Activated T-helper 2 cell treated with anti-CD3 and anti-CD28 coated beads, Interferon-gamma antibody, Interleukin-2, Interleukin-4, amounts not matched to agents 10 μg/mL and 5 μg/mL and 100 μg/mL, durations not matched to agents 14 hours and 24 hours and 36 hours (primary cell): ENCODE results near the gene TTC28. TPM values are rescaled to one million over a fixed set of nuclear protein-coding genes. Genes with fewer than 3 reads are reported as not detected.
"Not testable (repeated sequence)": the region's sequence is repeated elsewhere in the genome, so short reads cannot be mapped to it uniquely, and the experiment has no call there.

Experiments used
- DNase-seq: peaks from one replicate; pipeline ENCODE4 v3.0.0; 2021; ENCODE audit warnings: low spot score
- H3K27ac Mint-ChIP-seq: one replicate; pipeline ENCODE4 v1.8.0; 2021; ENCODE audit warnings: mixed read lengths
- H3K27me3 Mint-ChIP-seq: one replicate; pipeline ENCODE4 v1.8.0; 2021; ENCODE audit warnings: low read depth, mixed read lengths
- H3K36me3 Mint-ChIP-seq: one replicate; pipeline ENCODE4 v1.8.0; 2021; ENCODE audit warnings: low read depth, mixed read lengths
- H3K4me1 Mint-ChIP-seq: one replicate; pipeline ENCODE4 v1.8.0; 2021; ENCODE audit warnings: low read depth, mixed read lengths
- H3K4me3 Mint-ChIP-seq: one replicate; pipeline ENCODE4 v1.8.0; 2021; ENCODE audit warnings: low read depth, mild to moderate bottlenecking, moderate library complexity, mixed read lengths
- H3K9me3 Mint-ChIP-seq: one replicate; pipeline ENCODE4 v1.8.0; 2021; ENCODE audit warnings: mixed read lengths
- intact Hi-C: fragments of 100-400 bp; cut with micrococcal nuclease; formaldehyde crosslinking; loops from one replicate; pipeline ENCODE4 v1.15.1; 2023
- total RNA-seq: library from RNA; stranded (reverse); gene quantifications from 2 replicates; pipeline ENCODE4 v1.2.3, GENCODE V29; 2022

Gene TTC28
- total RNA-seq, 1 donor from 2014 or later: 0.82 TPM

GRCh38 chr22:28593299-28593698 is 86.3 kb downstream of the TTC28 start:
- peaks cover 33% of the 10 kb centered on the region for H3K27me3 Mint-ChIP-seq
- intact Hi-C loops: loop anchor here (10.0 kb wide), 2 partner anchors 338 to 538 kb away; no protein-coding TSS in a partner anchor
- H3K4me1 Mint-ChIP-seq: no peaks in the 10 kb centered on the region
- no peak for DNase-seq
- H3K4me3 Mint-ChIP-seq: no peak overlapping the region
- no peaks in the 10 kb centered on the region for H3K36me3 Mint-ChIP-seq
- H3K9me3 Mint-ChIP-seq: no peaks in the 10 kb centered on the region
- no peak overlapping the region for H3K27ac Mint-ChIP-seq

GRCh38 chr22:28589102-28589750 is 90.4 kb downstream of the TTC28 start:
- no peaks in the 10 kb centered on the region for H3K9me3 Mint-ChIP-seq
- no peaks in the 10 kb centered on the region for H3K36me3 Mint-ChIP-seq
- peaks cover 19% of the 10 kb centered on the region for H3K27me3 Mint-ChIP-seq
- H3K4me1 Mint-ChIP-seq: no peaks in the 10 kb centered on the region
- intact Hi-C loops: no loop called here
- H3K4me3 Mint-ChIP-seq: no peak overlapping the region
- H3K27ac Mint-ChIP-seq: no peak overlapping the region
- no peak for DNase-seq

GRCh38 chr22:28585324-28585723 is 94.3 kb downstream of the TTC28 start:
- Mint-ChIP-seq H3K4me1 (no peaks in the 10 kb centered on the region), H3K9me3 (no peaks in the 10 kb centered on the region), H3K36me3 (no peaks in the 10 kb centered on the region), H3K4me3 (no peak overlapping the region), H3K27ac (no peak overlapping the region), H3K27me3 (peaks cover 27% of the 10 kb centered on the region)
- no peak for DNase-seq
- intact Hi-C loops: no loop called here

GRCh38 chr22:28582806-28583205 is 96.8 kb downstream of the TTC28 start:
- no peaks in the 10 kb centered on the region for H3K9me3 Mint-ChIP-seq
- intact Hi-C loops: no loop called here
- no peaks in the 10 kb centered on the region for H3K36me3 Mint-ChIP-seq

GRCh38 chr22:28581016-28581415 is 98.6 kb downstream of the TTC28 start:
- H3K4me1 Mint-ChIP-seq: no peaks in the 10 kb centered on the region
- no peak overlapping the region for H3K4me3 Mint-ChIP-seq
- H3K27ac Mint-ChIP-seq: no peak overlapping the region
- H3K27me3 Mint-ChIP-seq: peaks cover 43% of the 10 kb centered on the region
- no peaks in the 10 kb centered on the region for H3K9me3 Mint-ChIP-seq
- intact Hi-C loops: no loop called here
- no peak for DNase-seq
- H3K36me3 Mint-ChIP-seq: no peaks in the 10 kb centered on the region

More at GRCh38 chr22:28582806-28583205, 96.8 kb downstream of the TTC28 start:
- no peak overlapping the region for H3K4me3 Mint-ChIP-seq
- peaks cover 26% of the 10 kb centered on the region for H3K27me3 Mint-ChIP-seq
- no peak for DNase-seq
- no peaks in the 10 kb centered on the region for H3K4me1 Mint-ChIP-seq
- no peak overlapping the region for H3K27ac Mint-ChIP-seq

GRCh38 chr22:28576162-28576561 is 103.5 kb downstream of the TTC28 start:
- Mint-ChIP-seq H3K36me3 (no peaks in the 10 kb centered on the region), H3K9me3 (no peaks in the 10 kb centered on the region), H3K27me3 (peaks cover 43% of the 10 kb centered on the region), H3K4me3 (no peak overlapping the region), H3K4me1 (no peaks in the 10 kb centered on the region), H3K27ac (no peak overlapping the region)
- intact Hi-C loops: no loop called here
- DNase-seq: no peak

- no peaks in the 10 kb centered on the region for H3K4me1 Mint-ChIP-seq
- intact Hi-C loops: no loop called here
- no peak overlapping the region for H3K27ac Mint-ChIP-seq
- no peak for DNase-seq
- H3K4me3 Mint-ChIP-seq: no peak overlapping the region
- H3K36me3 Mint-ChIP-seq: no peaks in the 10 kb centered on the region
- peaks cover 50% of the 10 kb centered on the region for H3K27me3 Mint-ChIP-seq
- no peaks in the 10 kb centered on the region for H3K9me3 Mint-ChIP-seq
Observed at GRCh38 chr22:28574159-28574788, 105.4 kb downstream of the TTC28 start.

GRCh38 chr22:28570696-28571373 is 108.8 kb downstream of the TTC28 start:
- no peak for DNase-seq
- no peak overlapping the region for H3K27ac Mint-ChIP-seq
- no peaks in the 10 kb centered on the region for H3K4me1 Mint-ChIP-seq
- no peaks in the 10 kb centered on the region for H3K9me3 Mint-ChIP-seq
- H3K4me3 Mint-ChIP-seq: no peak overlapping the region
- no peaks in the 10 kb centered on the region for H3K36me3 Mint-ChIP-seq
- peaks cover 36% of the 10 kb centered on the region for H3K27me3 Mint-ChIP-seq
- intact Hi-C loops: no loop called here

- H3K27me3 Mint-ChIP-seq: peaks cover 27% of the 10 kb centered on the region
- H3K4me3 Mint-ChIP-seq, DNase-seq, intact Hi-C loops, H3K4me1 Mint-ChIP-seq, H3K27ac Mint-ChIP-seq, H3K36me3 Mint-ChIP-seq, H3K9me3 Mint-ChIP-seq: not testable (repeated sequence)
Observed at GRCh38 chr22:28568974-28569373, 110.7 kb downstream of the TTC28 start.

- no peaks in the 10 kb centered on the region for H3K4me1 Mint-ChIP-seq
- H3K4me3 Mint-ChIP-seq: no peak overlapping the region
- H3K27ac Mint-ChIP-seq: no peak overlapping the region
- H3K27me3 Mint-ChIP-seq: peaks cover 28% of the 10 kb centered on the region
- intact Hi-C loops: no loop called here
- H3K9me3 Mint-ChIP-seq: no peaks in the 10 kb centered on the region
- DNase-seq: no peak
- H3K36me3 Mint-ChIP-seq: no peaks in the 10 kb centered on the region
Observed at GRCh38 chr22:28568099-28568498, 111.5 kb downstream of the TTC28 start.

- DNase-seq, intact Hi-C loops, H3K27ac Mint-ChIP-seq, H3K4me3 Mint-ChIP-seq, H3K4me1 Mint-ChIP-seq, H3K36me3 Mint-ChIP-seq, H3K9me3 Mint-ChIP-seq: not testable (repeated sequence)
- peaks cover 27% of the 10 kb centered on the region for H3K27me3 Mint-ChIP-seq
Observed at GRCh38 chr22:28566920-28567499, 112.6 kb downstream of the TTC28 start.

- H3K4me3 Mint-ChIP-seq: no peak overlapping the region
- H3K4me1 Mint-ChIP-seq: no peaks in the 10 kb centered on the region
- H3K36me3 Mint-ChIP-seq: no peaks in the 10 kb centered on the region
- intact Hi-C loops: no loop called here
- no peak overlapping the region for H3K27ac Mint-ChIP-seq
- H3K27me3 Mint-ChIP-seq: peaks cover 18% of the 10 kb centered on the region
- no peak for DNase-seq
- no peaks in the 10 kb centered on the region for H3K9me3 Mint-ChIP-seq
Observed at GRCh38 chr22:28563636-28564035, 116.0 kb downstream of the TTC28 start.

GRCh38 chr22:28562324-28562723 is 117.3 kb downstream of the TTC28 start:
- no peaks in the 10 kb centered on the region for H3K4me1 Mint-ChIP-seq
- H3K9me3 Mint-ChIP-seq: no peaks in the 10 kb centered on the region
- peaks cover 14% of the 10 kb centered on the region for H3K27me3 Mint-ChIP-seq
- no peak overlapping the region for H3K27ac Mint-ChIP-seq
- intact Hi-C loops: no loop called here
- no peak for DNase-seq
- no peak overlapping the region for H3K4me3 Mint-ChIP-seq
- no peaks in the 10 kb centered on the region for H3K36me3 Mint-ChIP-seq
